GM19099 (cell line): ENCODE measurements around the gene ANKMY1.

Experiments
- POLR2A ChIP-seq: IDR thresholded peaks from 3 replicates; pipeline ENCODE4 v1.6.1; 2011; ENCODE audit warnings: low read depth; ENCODE audit not compliant: insufficient read length; ENCODE audit errors: extremely low read depth

The ANKMY1 gene

GRCh38 chr2:240596491-240596931, 38.7 kb upstream of the ANKMY1 start:
- TF ChIP-seq POLR2A, result no peak

- no peak for TF ChIP-seq POLR2A
Observed at GRCh38 chr2:240596080-240596460, 38.3 kb upstream of the ANKMY1 start.

GRCh38 chr2:240595381-240596079, 37.7 kb upstream of the ANKMY1 start:
- TF ChIP-seq POLR2A, result no peak

- TF ChIP-seq POLR2A, result no peak
Observed at GRCh38 chr2:240594511-240595380, 37.0 kb upstream of the ANKMY1 start.

DNA sequence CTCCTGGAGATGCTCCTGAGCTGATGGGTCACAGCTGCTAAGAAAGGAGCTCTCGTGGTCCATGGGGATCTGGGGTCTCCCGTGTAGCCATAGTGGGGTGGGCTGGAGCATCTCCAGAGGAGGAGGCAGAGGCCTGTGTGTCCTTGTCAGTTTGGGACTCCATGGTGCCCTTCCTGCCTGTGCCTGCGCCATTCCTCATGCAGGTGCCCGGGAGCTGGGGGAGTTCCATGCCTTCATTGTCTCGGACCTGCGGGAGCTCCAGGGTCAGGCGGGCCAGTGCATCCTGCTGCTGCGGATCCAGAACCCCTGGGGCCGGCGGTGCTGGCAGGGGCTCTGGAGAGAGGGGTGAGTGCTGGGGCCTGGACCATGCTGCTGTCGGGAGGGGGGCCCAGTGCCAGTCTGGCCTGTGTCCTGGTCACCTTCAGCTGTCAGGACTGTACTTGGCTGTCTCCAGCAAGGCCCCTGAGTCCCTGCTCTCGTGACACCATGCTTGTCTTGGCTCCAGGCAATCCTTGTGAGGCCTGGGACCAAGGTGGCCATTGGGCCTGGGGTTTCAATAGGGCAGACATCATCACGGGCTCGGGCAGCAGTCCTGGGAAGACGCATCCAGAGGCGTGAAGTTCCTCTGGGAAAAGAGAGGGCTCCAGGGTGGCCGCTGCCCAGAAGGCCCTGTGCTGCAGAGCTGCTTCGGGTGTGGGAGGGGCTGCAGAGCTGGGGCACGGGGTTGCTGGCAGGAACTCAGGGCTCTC, 36.1 kb upstream of the ANKMY1 start:
- TF ChIP-seq POLR2A, result no peak

- TF ChIP-seq POLR2A, result no peak
Observed at GRCh38 chr2:240593026-240593702, 35.4 kb upstream of the ANKMY1 start.

DNA sequence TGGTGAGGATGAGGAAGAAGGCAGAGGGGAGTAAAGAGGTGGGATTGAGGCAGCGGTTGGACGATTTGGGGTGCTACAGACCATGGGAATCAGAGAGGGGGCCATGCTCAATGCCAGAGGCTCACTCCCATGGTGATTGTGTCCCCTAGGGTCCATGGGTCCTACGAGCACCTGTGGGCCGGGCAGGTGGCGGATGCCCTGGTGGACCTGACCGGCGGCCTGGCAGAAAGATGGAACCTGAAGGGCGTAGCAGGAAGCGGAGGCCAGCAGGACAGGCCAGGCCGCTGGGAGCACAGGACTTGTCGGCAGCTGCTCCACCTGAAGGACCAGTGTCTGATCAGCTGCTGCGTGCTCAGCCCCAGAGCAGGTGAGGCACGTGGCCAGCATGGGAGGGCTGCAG, 34.0 kb upstream of the ANKMY1 start:
- no peak for TF ChIP-seq POLR2A

DNA sequence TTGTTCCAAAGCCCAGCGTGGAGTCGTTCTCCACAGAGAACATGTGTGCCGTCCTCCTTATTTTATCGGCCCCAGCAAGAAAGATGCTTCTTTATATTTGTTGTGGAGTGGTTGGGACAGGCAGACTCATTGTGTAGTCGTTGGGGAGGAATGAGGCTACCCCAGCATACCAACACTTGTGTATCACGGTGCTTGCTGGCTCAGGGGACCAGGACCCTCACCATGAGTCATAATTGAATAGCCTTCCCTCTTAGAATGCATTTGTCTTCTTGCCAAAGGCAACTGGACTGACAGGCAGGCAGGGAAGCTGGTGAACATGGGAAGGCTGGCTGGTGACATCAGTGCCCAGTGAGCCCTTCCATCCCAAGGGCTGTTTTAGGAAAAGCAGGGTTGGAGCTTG, 33.4 kb upstream of the ANKMY1 start:
- TF ChIP-seq POLR2A, result no peak

DNA sequence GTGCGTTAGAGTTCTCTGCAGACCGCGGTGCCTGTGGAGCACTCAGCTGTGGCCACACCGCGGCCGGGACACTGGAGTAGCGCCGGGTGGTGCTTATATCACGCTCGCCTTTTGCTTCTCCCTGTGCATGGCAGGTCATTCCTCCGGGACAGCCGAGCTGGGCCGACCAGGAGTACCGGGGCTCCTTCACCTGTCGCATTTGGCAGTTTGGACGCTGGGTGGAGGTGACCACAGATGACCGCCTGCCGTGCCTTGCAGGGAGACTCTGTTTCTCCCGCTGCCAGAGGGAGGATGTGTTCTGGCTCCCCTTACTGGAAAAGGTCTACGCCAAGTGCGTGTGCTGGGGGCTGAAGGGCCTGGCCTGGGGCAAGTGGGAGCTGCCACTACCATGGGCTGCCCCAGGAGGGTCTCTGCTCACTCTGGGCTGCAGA, 32.9 kb upstream of the ANKMY1 start:
- TF ChIP-seq POLR2A, result no peak

- no peak for TF ChIP-seq POLR2A
Observed at GRCh38 chr2:240589850-240590525, 32.2 kb upstream of the ANKMY1 start.

DNA sequence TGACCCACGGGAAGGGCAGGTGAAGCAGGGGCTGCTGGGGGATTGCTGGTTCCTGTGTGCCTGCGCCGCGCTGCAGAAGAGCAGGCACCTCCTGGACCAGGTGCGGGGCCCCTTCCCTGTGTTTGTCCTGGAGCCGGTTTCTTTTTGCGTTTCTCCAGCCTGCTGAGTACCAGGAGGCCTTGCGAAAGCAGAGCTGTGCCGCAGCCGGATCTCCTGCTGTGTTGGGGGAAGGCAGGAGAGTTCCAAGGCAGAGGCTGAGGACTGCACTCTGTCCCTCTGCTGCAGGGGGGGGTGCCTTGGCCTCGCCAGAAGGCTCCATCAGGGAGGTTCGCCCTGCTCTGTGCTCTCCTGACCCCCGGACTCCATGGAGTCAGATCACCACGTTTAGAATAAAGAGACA, 31.6 kb upstream of the ANKMY1 start:
- TF ChIP-seq POLR2A, result no peak

DNA sequence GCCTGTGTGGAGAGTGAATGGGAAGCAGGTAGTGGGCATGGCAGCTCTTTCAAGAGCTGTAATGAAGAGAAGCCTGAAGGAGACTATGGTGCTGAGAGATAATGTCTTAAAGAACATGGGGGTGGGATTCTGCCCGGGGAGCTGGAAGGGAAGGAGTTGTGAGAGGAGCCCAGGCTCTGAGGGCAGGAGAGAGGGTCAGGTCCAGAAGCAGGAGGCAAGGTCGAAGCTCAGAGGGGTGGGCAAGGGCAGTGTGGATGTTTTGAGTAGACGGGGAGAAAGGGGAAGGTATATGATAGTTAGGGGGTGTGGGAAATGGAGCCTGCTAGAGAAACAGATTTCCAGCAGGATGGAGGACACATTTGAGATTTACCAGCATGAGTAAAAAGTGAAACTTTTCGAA, 30.9 kb upstream of the ANKMY1 start:
- TF ChIP-seq POLR2A, result no peak

GRCh38 chr2:240588006-240588655, 30.3 kb upstream of the ANKMY1 start:
- no peak for TF ChIP-seq POLR2A
